DMS 273 (cell line): ENCODE measurements around the gene BRD1.
A peak's percentile ranks its signal among the peaks of the same experiment; 100 is the strongest.

Source experiments
- DNase-seq: peaks from one replicate; lab custom pipeline; 2025; ENCODE audit not compliant: unreplicated experiment; lab: John Stamatoyannopoulos, UW

The BRD1 gene

DNA sequence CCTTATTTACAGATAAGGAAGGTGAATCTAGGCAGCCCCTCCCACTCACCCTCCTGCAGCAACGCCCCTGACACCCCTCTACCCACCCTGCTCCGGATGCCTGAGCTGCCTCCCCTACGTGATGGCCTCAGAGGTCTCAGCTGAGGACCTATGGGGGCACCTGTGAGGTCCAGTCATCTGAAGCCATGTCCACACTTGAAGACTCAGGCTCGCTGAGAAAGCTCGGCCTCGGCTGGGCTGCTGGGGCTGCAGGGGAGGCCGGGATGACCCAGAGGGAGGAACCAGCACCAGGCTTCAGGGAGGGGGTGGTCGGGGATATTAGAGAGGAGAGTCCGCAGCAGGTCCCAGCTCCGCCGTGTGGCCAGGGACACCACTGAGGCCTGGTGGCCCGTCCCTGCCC is 92.8 kb downstream of the BRD1 start:
- DNase-seq, result no peak

DNA sequence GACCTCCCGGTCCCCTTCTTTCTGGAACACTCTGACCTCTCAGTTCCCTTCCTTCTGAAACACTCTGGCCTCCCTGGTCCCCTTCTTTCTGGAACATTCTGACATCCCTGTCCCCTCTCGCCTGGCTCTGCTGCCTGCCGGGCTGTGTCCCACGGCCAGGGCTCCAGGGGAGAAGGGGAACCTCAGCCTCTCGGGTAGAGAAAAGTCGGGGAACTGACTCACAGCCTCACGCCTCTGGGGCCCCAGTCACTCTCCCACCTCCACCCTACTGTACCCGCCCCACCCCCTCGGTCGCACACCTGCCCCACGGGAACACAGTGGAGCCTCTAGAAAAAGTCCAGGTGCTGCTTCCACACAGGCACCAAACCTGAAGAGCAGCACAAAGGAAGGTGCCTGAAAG is 93.3 kb downstream of the BRD1 start:
- no peak for DNase-seq

DNA sequence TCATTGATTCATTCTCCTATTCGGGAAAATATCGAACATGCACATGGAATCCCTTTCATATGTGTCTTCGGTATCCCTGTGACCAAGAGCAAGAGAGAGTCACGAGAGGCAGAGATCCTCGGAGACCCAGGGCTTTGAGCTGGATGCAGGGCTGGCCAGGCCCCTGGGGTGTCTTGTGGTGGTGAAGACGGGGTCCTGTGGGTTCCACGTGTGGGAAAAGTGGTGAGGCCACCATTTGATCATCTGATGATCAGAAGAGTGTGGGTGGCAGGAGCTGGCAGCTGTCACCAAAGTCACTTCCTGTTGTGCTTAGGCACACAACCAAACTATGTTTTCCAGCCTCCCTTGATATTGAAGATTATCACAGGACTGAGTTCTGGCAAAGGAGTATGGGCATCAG is 94.0 kb downstream of the BRD1 start:
- DNase-seq, result no peak

DNA sequence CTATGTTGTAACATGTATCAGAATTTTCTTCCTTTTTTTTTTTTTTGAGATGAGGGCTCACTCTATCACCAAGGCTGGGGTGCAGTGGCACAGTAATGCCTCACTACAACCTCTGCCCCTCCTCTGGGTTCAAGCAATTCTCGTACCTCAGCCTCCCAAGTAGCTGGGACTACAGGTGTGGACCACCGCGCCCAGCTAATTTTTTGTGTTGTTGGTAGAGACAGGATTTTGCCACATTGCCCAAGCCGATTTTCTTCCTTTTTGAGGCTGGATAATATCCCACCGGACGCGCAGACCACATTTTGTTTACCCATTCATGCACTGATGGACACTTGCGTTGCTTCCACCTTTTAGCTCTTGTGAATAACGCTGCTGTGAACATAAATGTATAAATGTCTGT is 97.0 kb downstream of the BRD1 start:
- DNase-seq, result no peak

DNA sequence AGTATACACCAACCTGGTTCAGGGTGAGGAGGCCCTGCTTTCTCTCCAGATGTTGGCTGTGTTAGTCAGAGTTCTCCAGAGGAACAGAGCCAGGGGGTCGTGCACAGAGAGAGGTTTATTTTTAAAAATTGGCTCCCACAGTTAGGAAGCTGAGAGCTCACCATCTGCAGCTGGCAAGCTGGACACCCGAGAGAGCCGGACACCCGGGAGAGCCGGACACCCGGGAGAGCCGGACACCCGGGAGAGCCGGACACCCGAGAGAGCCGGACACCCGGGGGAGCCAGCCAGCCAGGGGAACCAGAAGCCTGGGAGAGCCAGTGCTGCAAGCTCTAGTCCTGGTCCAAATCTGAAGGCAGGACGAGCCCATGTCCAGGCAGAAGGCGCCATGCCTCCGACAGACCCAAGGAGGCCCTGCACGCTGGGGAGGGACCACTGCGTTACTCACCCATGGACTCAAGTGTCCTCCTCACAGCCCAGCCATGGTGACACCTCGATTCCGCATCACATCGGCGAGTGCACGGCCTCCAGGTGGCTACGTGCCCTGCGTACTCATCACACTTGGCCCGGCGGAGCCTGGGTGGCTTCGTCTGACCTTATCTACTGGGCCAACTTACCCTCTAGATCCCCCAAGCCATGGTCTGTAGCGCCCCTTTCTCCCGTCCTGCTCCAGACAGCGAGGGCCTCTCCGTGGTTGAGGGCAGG is 99.0 kb downstream of the BRD1 start:
- no peak for DNase-seq

DNA sequence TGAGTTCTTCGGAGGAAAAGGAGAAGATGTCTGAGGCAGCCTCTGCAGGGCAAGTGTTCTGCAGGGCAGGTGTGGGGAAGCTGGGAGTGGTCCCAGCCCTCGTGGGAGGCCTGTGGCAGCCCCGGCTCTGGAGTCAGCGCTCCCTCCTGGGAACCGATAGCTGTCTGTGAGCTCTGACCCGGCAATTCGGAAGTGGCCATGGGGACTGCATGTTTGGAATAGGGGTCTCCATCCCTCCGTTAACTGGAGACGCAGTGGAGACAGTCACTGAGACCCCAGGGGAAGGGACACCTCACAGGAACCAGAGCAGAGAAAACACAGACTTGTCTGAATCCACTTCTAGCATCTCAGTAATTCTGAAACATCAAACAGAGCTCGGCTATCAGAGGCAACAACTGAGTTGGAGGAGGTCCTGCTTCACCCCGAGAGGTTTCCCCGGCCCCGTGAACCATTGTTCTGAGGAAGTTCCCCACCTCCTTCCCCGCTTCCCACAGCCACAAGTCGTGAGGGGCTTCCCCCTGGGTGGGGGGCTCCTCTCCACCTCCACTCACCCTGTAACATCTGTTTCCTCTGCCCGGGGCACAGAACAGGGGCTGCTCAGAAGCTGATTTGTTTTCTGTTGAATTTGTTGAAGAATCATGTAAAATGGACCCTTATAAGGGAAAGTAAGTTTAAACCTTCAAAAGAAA is 99.6 kb downstream of the BRD1 start:
- no peak for DNase-seq

DNA sequence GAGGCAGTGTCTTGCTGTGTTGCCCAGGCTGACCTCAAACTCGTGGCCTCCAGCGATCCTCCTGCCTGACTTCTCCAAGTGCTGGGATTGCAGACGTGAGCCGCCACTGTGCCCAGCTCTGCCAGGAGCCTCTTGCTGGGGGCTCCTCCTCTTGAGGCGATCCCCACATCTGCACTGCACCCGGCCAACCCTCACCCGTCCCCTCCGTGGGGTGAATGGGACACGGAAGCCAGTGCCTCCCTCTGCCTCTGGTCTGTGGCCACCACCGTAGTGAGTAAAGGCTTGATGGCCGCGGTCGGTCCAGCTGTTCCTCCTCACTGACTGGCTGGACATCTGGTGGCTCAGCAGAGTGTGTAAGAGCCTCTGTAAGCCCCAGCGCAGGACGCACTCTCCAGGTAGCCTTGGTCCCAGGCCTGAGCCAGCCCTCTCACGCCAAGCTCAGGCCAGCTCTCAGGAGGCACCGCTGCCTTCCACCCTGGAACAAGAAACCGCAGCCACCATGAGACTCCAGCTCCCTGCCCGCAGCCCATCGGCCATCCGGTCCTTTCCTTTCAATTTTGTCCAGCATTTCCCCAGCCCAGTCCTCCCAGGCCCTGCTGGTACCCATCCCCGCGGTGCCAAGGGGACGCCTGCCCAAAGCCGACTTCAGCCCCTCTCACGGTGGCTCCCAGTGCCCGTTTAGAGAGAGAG is 100.3 kb downstream of the BRD1 start:
- DNase-seq, result no peak

DNA sequence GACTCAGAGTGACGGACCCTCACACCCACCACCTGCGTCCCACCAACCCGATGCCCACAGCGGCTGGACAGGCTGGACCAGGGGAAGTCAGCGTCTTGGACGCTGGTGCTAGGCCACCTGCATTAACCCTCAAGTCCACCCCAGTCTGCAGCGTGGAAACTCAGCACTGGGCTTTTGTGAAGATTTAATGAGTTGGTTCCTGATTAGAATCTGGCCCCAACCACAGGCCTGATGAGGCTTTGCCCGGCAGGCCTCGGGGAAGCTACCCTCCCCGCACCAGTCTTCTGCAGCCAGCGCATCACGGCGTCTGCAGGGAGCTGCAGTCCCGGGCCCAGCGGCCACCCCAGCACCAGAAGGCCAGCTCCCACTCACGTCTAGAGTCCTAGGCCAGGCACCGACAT is 101.0 kb downstream of the BRD1 start:
- no peak for DNase-seq

DNA sequence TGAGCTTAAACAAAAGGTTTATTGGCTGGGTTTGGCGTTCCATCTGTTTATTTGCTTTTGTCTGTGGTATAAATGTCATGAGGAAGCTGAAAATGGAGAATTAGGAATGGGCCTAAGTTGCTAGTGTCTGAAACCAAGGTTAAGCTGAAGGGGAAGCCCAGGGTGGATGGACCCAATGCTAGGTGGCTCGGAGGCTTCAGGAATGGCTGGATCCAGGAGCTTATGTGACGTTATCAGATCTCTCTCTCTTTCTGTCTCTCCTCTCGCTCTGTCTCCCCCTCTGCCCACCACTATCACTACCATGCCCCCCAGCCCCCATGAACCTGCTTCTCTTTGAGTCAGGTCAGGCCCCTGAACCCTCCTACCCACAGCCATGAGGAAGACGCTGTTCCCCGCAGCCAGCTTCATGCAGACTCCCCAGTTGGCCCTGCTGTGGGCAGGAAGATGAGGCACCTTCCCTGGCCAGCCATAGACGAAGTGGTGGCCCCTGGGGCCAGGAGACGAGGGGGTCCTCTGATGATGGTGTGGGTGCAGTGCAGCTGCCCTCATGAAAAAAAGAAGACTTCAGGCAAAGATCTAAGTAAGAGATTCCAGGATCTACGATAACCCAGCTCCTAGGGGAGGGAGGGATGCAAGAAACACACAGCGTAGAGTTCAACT is 101.5 kb downstream of the BRD1 start:
- DNase-seq, result no peak

DNA sequence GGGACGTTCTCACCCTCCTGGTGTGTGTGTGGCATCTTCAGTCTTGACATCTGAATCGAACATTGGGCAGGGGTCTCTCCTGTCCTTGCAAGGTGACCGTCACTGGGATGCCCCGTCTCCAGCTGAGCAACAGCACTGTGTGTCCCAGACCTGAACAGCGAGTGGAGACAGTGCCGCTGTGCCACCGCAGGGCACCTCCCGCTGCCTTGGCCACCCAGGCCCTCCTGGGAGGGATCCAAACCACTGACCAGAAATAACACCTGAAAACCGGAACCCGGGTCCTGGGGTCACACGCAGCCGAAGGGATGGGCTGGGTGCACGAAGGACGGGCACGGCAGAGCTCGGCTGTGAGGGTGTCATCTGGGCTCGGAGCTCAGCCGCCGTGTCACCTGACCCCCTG is 102.2 kb downstream of the BRD1 start:
- no peak for DNase-seq

DNA sequence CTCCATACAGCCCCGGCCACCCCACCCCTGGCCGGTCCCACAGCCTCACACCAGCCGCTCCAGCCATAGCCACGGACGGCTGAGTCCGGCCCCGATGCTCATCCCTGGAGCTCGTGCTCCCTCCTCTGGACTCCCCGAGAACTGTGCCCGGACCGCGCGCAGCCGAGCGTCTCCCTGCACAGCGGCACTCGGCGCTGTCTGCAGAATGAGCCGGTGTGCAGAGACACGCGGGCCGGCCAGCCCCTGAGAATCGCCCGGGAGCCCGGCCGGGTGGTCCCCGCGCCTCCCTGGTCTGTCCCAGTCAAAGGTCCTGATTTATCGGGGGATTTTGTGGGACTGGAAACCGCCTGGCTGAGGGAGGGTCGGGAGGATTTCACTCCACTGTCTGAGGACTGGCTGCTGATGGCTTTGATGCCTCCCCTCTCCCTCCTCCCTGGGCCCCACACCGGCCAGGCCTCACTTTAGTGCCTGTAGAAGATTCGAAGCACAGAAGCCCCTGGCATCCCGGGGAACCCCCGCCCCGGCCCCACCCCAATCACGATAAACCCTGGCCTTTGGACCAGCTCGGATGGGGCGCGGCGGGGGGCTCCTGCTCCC is 102.7 kb downstream of the BRD1 start:
- peak; percentile 76 for DNase-seq

DNA sequence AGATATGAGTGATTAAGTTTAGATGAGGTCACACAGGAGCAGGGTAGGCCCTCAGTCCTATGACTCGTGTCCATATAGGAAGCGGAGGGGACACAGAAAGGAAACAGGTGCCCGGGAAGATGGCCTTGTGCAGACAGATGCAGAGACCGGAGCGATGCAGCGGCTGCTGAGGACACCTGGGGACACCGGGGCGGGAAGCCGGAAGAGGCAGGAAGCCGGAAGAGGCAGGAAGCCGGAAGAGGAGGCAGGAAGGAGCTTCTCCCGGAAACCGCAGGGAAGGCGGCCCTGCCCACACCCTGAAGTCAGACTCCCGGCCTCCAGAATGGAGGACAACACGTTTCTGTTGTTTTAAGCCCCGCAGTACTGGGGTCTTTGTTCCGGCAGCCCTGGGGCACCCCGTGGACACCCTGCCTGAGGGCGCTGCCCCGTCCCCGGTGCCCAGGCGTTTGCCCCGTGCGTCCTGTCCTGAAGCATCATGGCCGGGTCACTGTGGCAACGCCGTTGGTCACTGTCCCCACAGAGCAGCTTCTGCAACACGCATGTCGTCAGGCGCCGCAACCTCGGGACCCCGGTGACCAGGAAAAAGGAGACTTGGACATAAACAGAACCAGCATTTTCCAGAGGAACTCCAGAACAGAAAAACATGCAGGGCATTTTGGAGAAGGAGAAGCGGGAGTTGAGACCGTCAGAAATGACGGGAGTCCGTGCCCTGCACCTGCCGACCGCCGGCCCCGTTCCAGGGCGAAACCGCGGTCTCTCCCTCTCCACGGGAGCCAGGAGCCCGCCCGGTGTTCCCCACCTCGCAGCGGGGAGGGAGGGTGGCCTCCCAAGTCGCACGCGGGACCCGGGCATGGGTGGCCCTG is 103.4 kb downstream of the BRD1 start:
- no peak for DNase-seq

DNA sequence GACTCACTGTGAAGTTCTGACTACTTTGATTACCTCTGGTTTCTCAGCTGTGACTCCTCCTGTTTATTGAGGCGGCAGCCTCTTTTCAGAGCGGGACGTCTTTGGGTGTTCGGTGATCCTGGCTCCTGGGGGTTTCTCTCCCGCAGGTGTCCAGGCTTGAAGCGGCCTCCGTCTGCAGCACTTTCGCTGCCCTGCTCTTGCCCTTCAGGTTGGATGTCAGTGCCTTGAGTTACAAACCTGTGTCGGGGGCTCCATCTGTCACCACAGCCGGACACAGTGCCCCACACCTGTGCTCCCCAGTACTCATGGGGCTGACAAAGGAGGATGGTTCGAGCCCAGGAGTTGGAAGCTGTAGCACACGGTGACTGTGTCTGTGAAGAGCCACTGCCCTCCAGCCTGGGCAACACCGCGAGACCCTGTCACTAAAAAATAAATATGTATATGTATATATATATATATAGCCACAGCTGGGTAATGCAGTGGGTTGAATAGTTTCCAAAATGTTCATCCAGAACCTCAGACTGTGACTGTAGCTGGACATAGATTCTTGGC is 104.1 kb downstream of the BRD1 start:
- DNase-seq, result no peak
